ENCODE data around the gene EGFLAM.

DNA sequence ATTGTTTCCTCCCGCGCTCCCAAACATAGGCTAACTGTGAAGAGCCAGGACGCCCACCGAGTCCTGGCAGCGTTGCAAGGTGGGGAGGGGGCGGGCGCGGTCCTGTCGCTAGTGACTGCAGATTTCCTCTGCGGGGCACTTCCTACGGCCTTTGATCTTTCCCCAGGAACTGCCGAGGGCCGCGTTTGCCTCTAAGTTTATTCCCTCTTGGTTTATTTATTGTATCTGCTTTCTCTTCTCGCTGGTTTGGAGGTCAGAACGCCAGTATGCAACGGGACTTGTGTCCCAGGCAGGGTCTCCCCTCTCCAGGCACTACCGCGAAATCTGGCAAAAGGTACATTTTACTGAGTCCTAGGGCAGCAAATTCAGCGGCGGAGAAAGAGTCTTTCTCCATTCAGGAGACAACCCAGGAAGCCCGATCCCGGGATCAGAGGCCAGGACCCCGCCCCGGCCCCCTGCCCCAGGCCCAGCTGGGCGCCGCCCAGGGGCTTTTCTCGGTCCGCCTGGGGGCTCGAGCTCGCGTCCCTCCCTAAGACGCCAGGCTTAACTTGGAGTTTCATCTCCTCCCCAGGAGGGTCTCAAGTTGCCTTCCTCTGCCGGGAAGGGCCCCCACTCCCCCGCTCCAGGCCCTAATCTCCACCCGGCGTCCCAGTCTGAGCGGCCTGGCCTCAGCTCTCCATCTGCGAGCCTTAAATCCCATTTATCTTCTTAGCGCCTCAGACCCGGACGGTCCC lies 884 bp upstream of the EGFLAM start:
- TF ChIP-seq, protein P1, sequence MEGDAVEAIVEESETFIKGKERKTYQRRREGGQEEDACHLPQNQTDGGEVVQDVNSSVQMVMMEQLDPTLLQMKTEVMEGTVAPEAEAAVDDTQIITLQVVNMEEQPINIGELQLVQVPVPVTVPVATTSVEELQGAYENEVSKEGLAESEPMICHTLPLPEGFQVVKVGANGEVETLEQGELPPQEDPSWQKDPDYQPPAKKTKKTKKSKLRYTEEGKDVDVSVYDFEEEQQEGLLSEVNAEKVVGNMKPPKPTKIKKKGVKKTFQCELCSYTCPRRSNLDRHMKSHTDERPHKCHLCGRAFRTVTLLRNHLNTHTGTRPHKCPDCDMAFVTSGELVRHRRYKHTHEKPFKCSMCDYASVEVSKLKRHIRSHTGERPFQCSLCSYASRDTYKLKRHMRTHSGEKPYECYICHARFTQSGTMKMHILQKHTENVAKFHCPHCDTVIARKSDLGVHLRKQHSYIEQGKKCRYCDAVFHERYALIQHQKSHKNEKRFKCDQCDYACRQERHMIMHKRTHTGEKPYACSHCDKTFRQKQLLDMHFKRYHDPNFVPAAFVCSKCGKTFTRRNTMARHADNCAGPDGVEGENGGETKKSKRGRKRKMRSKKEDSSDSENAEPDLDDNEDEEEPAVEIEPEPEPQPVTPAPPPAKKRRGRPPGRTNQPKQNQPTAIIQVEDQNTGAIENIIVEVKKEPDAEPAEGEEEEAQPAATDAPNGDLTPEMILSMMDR (IDR thresholded peaks at IDR 0.05): no peak
- no peak for TF ChIP-seq POLR2A (IDR thresholded peaks at IDR 0.05)

All from heart left ventricle (tissue), 13 donors.